ENCODE data around the gene THOC7. TPM values are rescaled to one million over a fixed set of nuclear protein-coding genes. Genes with fewer than 3 reads are reported as not detected.

THOC7 gene
- polyA plus RNA-seq, 1 experiment: 84.3 TPM

GRCh38 chr3:63845215-63845614, 18.4 kb downstream of the THOC7 start:
- no peak for DNase-seq (ENCODE audit: low read depth, low spot score)
- no peak for TF ChIP-seq CTCF (IDR thresholded peaks at IDR 0.05; ENCODE audit: low read depth, low read length)
- CTCF ChIA-PET: interaction anchor here (1.0 to 1.2 kb wide), 2 partner anchors 27 to 496 kb away, joined by 3 read pairs; partner anchors contain the start of gene C3orf49
- H3K27ac ChIP-seq (ENCODE audit: low read depth, low read length): no peak overlapping the region
- no peaks in the 10 kb centered on the region for H3K9me3 ChIP-seq (ENCODE audit: control insufficient read depth, insufficient read depth, low read length)
- POLR2A ChIA-PET: no interaction called here
- H3K27me3 ChIP-seq (ENCODE audit: control insufficient read depth, insufficient read depth, low read length): no peaks in the 10 kb centered on the region
- no peak overlapping the region for H3K4me3 ChIP-seq (ENCODE audit: low read depth, low read length)

- Histone ChIP-seq H3K27me3 (ENCODE audit: control insufficient read depth, insufficient read depth, low read length) (no peaks in the 10 kb centered on the region), H3K9me3 (ENCODE audit: control insufficient read depth, insufficient read depth, low read length) (no peaks in the 10 kb centered on the region), H3K4me3 (ENCODE audit: low read depth, low read length) (no peak overlapping the region), H3K27ac (ENCODE audit: low read depth, low read length) (no peak overlapping the region)
- ChIA-PET POLR2A (no interaction called here), CTCF (interaction anchor here (0.7 kb wide), 1 partner anchor 24 kb away, joined by 3 read pairs; no protein-coding TSS in a partner anchor)
- no peak for DNase-seq (ENCODE audit: low read depth, low spot score)
- TF ChIP-seq CTCF (IDR thresholded peaks at IDR 0.05; ENCODE audit: low read depth, low read length): no peak
These were observed 21.5 kb downstream of the THOC7 start for GRCh38 chr3:63842127-63842526.

GRCh38 chr3:63841704-63842103, 21.9 kb downstream of the THOC7 start:
- Histone ChIP-seq H3K9me3 (ENCODE audit: control insufficient read depth, insufficient read depth, low read length) (no peaks in the 10 kb centered on the region), H3K4me3 (ENCODE audit: low read depth, low read length) (no peak overlapping the region), H3K27ac (ENCODE audit: low read depth, low read length) (no peak overlapping the region), H3K27me3 (ENCODE audit: control insufficient read depth, insufficient read depth, low read length) (no peaks in the 10 kb centered on the region)
- ChIA-PET CTCF (no interaction called here), POLR2A (no interaction called here)
- TF ChIP-seq CTCF (IDR thresholded peaks at IDR 0.05; ENCODE audit: low read depth, low read length): no peak
- no peak for DNase-seq (ENCODE audit: low read depth, low spot score)

GRCh38 chr3:63832395-63832794, 31.2 kb downstream of the THOC7 start:
- TF ChIP-seq CTCF (IDR thresholded peaks at IDR 0.05; ENCODE audit: low read depth, low read length): no peak
- no peaks in the 10 kb centered on the region for H3K27me3 ChIP-seq (ENCODE audit: control insufficient read depth, insufficient read depth, low read length)
- no peak for DNase-seq (ENCODE audit: low read depth, low spot score)
- no peak overlapping the region for H3K4me3 ChIP-seq (ENCODE audit: low read depth, low read length)
- CTCF ChIA-PET: interaction anchor here (0.9 to 2.3 kb wide), 4 partner anchors 13 to 481 kb away, joined by 3 to 12 read pairs (median 5); partner anchors contain the start of gene C3orf49
- POLR2A ChIA-PET: no interaction called here
- no peaks in the 10 kb centered on the region for H3K9me3 ChIP-seq (ENCODE audit: control insufficient read depth, insufficient read depth, low read length)
- H3K27ac ChIP-seq (ENCODE audit: low read depth, low read length): no peak overlapping the region

GRCh38 chr3:63830526-63830925, 33.1 kb downstream of the THOC7 start:
- no peak for DNase-seq (ENCODE audit: low read depth, low spot score)
- H3K27me3 ChIP-seq (ENCODE audit: control insufficient read depth, insufficient read depth, low read length): no peaks in the 10 kb centered on the region
- no peak overlapping the region for H3K4me3 ChIP-seq (ENCODE audit: low read depth, low read length)
- ChIA-PET POLR2A (no interaction called here), CTCF (interaction anchor here (1.3 to 3.9 kb wide), 3 partner anchors 12 to 481 kb away, joined by 5 to 23 read pairs (median 6); partner anchors contain the start of gene C3orf49)
- H3K9me3 ChIP-seq (ENCODE audit: control insufficient read depth, insufficient read depth, low read length): no peaks in the 10 kb centered on the region
- no peak overlapping the region for H3K27ac ChIP-seq (ENCODE audit: low read depth, low read length)
- no peak for TF ChIP-seq CTCF (IDR thresholded peaks at IDR 0.05; ENCODE audit: low read depth, low read length)
